Measurements from ENCODE around the gene ZNF20. TPM values are rescaled to one million over a fixed set of nuclear protein-coding genes. Genes with fewer than 3 reads are reported as not detected.
"Not testable (repeated sequence)": the region's sequence is repeated elsewhere in the genome, so short reads cannot be mapped to it uniquely, and the experiment has no call there.

Gene ZNF20
- total RNA-seq, 1 experiment from 2014 or later = 4.9 TPM

DNA sequence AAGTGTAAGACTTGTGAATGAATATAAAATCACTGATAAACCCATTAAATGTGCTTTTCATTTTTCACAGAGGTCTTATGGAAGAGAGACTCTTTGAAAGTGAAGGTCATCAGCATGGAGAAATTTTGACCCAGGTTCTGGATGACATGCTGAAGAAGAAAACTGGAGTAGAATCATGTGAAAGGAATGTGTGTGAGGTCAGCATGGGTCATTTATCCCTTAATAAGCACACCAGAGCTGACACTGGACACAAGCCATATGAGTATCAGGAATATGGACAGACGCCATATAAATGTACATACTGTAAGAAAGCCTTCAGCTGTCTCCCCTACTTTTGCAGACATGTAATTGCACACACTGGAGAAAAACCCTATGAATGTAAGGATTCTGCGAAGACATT lies 29.0 kb downstream of the ZNF20 start:
- no peaks in the 10 kb centered on the region for H3K4me1 ChIP-seq (ENCODE audit: insufficient read depth, low read length, poor library complexity, severe bottlenecking)
- H3K9me3 ChIP-seq (ENCODE audit: low read depth, low read length, poor library complexity, severe bottlenecking) = peaks cover 64% of the 10 kb centered on the region
- no peak for DNase-seq (ENCODE audit: low spot score)
- H3K4me3 ChIP-seq (ENCODE audit: low read depth, low read length, poor library complexity, severe bottlenecking) = no peak overlapping the region
- H3K36me3 ChIP-seq (ENCODE audit: insufficient read depth, low read length, poor library complexity, severe bottlenecking) = peaks cover 55% of the 10 kb centered on the region
- POLR2A ChIA-PET (ENCODE audit: low non-redundant PET) = no interaction called here
- intact Hi-C loops (cut with micrococcal nuclease; ENCODE audit: unreplicated experiment) = no loop called here
- H3K27ac ChIP-seq (ENCODE audit: low read depth, low read length, poor library complexity, severe bottlenecking) = no peak overlapping the region
- TF ChIP-seq EZH2 (IDR thresholded peaks at IDR 0.05; ENCODE audit: borderline replicate concordance, low read depth, low read length, poor library complexity, severe bottlenecking) = no peak
- TF ChIP-seq, protein P1, sequence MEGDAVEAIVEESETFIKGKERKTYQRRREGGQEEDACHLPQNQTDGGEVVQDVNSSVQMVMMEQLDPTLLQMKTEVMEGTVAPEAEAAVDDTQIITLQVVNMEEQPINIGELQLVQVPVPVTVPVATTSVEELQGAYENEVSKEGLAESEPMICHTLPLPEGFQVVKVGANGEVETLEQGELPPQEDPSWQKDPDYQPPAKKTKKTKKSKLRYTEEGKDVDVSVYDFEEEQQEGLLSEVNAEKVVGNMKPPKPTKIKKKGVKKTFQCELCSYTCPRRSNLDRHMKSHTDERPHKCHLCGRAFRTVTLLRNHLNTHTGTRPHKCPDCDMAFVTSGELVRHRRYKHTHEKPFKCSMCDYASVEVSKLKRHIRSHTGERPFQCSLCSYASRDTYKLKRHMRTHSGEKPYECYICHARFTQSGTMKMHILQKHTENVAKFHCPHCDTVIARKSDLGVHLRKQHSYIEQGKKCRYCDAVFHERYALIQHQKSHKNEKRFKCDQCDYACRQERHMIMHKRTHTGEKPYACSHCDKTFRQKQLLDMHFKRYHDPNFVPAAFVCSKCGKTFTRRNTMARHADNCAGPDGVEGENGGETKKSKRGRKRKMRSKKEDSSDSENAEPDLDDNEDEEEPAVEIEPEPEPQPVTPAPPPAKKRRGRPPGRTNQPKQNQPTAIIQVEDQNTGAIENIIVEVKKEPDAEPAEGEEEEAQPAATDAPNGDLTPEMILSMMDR (conservative IDR thresholded peaks at IDR 0.05; ENCODE audit: low read depth, low read length) = no peak
- no TSS peak for BruUV-seq (replicated peaks)
- H3K27me3 ChIP-seq (replicated peaks; ENCODE audit: insufficient read depth, low read depth, low read length, poor library complexity) = no peaks in the 10 kb centered on the region
- CTCF ChIA-PET = no interaction called here

DNA sequence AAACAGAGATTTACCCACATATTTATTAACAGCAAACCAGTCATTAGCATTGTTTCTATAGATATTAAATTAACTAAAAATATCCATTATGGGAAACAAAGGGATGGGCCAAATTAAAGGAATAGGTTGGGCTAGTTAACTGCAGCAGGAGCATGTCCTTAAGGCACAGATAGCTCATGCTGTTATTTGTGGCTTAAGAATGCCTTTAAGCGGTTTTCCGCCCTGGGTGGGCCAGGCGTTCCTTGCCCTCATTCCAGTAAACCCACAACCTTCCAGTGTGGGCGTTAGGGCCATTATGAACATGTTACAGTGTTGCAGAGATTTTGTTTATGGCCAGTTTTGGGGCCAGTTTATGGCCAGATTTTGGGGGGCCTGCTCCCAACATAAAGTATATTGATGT lies 36.2 kb downstream of the ZNF20 start:
- DNase-seq (ENCODE audit: low spot score); CTCF ChIA-PET; BruUV-seq (replicated peaks): not testable (repeated sequence)

DNA sequence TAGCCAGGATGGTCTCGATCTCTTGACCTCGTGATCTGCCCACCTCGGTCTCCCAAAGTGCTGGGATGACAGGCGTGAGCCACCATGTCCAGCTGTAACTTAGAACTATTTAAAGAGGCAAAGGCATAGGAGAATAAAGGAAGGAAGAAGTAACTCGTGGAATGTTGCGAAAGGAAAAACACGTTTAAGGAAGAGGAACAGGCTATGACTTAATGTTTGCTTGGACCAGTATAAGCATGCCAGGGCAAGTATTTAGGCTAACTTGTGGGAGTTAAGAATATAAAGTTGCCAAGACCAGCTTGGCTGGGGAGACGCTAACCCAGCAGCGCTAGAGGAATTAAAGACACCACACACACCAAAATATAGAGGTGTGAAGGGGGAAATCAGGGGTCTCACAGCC lies 42.1 kb downstream of the ZNF20 start:
- TF ChIP-seq EZH2 (IDR thresholded peaks at IDR 0.05; ENCODE audit: borderline replicate concordance, low read depth, low read length, poor library complexity, severe bottlenecking) = no peak
- TF ChIP-seq, protein P1 (conservative IDR thresholded peaks at IDR 0.05; ENCODE audit: low read depth, low read length) = no peak
- peaks cover 3% of the 10 kb centered on the region for H3K4me1 ChIP-seq (ENCODE audit: insufficient read depth, low read length, poor library complexity, severe bottlenecking)
- H3K9me3 ChIP-seq (ENCODE audit: low read depth, low read length, poor library complexity, severe bottlenecking) = peaks cover 26% of the 10 kb centered on the region
- H3K27ac ChIP-seq (ENCODE audit: low read depth, low read length, poor library complexity, severe bottlenecking) = no peak overlapping the region
- no peak overlapping the region for H3K4me3 ChIP-seq (ENCODE audit: low read depth, low read length, poor library complexity, severe bottlenecking)
- peaks cover 46% of the 10 kb centered on the region for H3K36me3 ChIP-seq (ENCODE audit: insufficient read depth, low read length, poor library complexity, severe bottlenecking)
- BruUV-seq (replicated peaks) = no TSS peak
- no peak for DNase-seq (ENCODE audit: low spot score)
- CTCF ChIA-PET = no interaction called here
- intact Hi-C loops (cut with micrococcal nuclease; ENCODE audit: unreplicated experiment) = no loop called here
- POLR2A ChIA-PET (ENCODE audit: low non-redundant PET) = no interaction called here
- no peaks in the 10 kb centered on the region for H3K27me3 ChIP-seq (replicated peaks; ENCODE audit: insufficient read depth, low read depth, low read length, poor library complexity)

More for the DNA sequence above, 36.2 kb downstream of the ZNF20 start:
- POLR2A ChIA-PET (ENCODE audit: low non-redundant PET); H3K27ac ChIP-seq (ENCODE audit: low read depth, low read length, poor library complexity, severe bottlenecking); H3K27me3 ChIP-seq (replicated peaks; ENCODE audit: insufficient read depth, low read depth, low read length, poor library complexity); H3K36me3 ChIP-seq (ENCODE audit: insufficient read depth, low read length, poor library complexity, severe bottlenecking); H3K4me1 ChIP-seq (ENCODE audit: insufficient read depth, low read length, poor library complexity, severe bottlenecking); H3K4me3 ChIP-seq (ENCODE audit: low read depth, low read length, poor library complexity, severe bottlenecking); intact Hi-C loops (cut with micrococcal nuclease; ENCODE audit: unreplicated experiment): not testable (repeated sequence)
- H3K9me3 ChIP-seq (ENCODE audit: low read depth, low read length, poor library complexity, severe bottlenecking) = peaks cover 31% of the 10 kb centered on the region

DNA sequence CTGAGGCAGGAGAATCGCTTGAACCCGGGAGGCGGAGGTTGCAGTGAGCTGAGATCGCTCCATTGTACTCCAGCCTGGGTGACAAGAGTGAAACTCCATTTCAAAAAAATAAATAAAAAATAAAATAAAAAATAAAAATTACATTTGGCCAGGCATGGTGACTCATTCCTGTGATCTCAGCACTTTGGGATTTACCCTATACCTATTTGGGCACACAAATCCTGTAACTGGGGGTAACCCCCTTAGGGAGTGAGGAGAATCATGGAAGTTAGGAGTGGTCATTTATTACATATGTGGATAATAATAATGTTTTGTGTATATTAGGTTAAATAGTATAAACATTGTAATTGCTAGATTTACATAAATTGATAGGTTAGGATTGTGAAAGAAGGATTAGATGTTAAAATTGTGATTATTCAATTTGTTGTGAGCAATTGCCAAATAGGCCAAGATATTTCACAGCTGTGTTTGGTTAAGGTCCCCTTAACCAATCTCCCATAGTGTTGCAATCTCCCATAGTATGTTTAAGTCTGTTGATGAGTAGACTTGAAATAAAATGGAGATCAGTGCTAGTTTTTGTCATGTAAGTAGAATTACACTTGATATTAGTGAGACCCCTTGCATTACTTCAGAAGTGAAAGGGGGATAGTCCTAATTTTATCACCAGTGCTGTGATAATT lies 44.9 kb downstream of the ZNF20 start:
- TF ChIP-seq, protein P1 (conservative IDR thresholded peaks at IDR 0.05; ENCODE audit: low read depth, low read length) = no peak
- TF ChIP-seq EZH2 (IDR thresholded peaks at IDR 0.05; ENCODE audit: borderline replicate concordance, low read depth, low read length, poor library complexity, severe bottlenecking) = no peak
- CTCF ChIA-PET = no interaction called here

More for the DNA sequence above, 44.9 kb downstream of the ZNF20 start:
- H3K4me1 ChIP-seq (ENCODE audit: insufficient read depth, low read length, poor library complexity, severe bottlenecking) = peaks cover 9% of the 10 kb centered on the region
- H3K27ac ChIP-seq (ENCODE audit: low read depth, low read length, poor library complexity, severe bottlenecking) = no peak overlapping the region
- H3K36me3 ChIP-seq (ENCODE audit: insufficient read depth, low read length, poor library complexity, severe bottlenecking) = peaks cover 46% of the 10 kb centered on the region
- H3K9me3 ChIP-seq (ENCODE audit: low read depth, low read length, poor library complexity, severe bottlenecking) = peaks cover 24% of the 10 kb centered on the region
- intact Hi-C loops (cut with micrococcal nuclease; ENCODE audit: unreplicated experiment) = no loop called here
- no peak overlapping the region for H3K4me3 ChIP-seq (ENCODE audit: low read depth, low read length, poor library complexity, severe bottlenecking)
- no TSS peak for BruUV-seq (replicated peaks)
- H3K27me3 ChIP-seq (replicated peaks; ENCODE audit: insufficient read depth, low read depth, low read length, poor library complexity) = no peaks in the 10 kb centered on the region
- POLR2A ChIA-PET (ENCODE audit: low non-redundant PET) = no interaction called here
- DNase-seq (ENCODE audit: low spot score) = no peak

Data from A673 (cell line).